Activated CD4-positive, alpha-beta T cell treated with anti-CD3 and anti-CD28 coated beads, Interleukin-2, amount 50 U/mL, for 48 hours (primary cell): ENCODE data around the gene TMPRSS7.

ENCODE experiments used
- DNase-seq, 2 experiments: peaks; one replicate each; pipeline ENCODE4 v3.0.0-alpha.2; 2020

The TMPRSS7 gene

DNA sequence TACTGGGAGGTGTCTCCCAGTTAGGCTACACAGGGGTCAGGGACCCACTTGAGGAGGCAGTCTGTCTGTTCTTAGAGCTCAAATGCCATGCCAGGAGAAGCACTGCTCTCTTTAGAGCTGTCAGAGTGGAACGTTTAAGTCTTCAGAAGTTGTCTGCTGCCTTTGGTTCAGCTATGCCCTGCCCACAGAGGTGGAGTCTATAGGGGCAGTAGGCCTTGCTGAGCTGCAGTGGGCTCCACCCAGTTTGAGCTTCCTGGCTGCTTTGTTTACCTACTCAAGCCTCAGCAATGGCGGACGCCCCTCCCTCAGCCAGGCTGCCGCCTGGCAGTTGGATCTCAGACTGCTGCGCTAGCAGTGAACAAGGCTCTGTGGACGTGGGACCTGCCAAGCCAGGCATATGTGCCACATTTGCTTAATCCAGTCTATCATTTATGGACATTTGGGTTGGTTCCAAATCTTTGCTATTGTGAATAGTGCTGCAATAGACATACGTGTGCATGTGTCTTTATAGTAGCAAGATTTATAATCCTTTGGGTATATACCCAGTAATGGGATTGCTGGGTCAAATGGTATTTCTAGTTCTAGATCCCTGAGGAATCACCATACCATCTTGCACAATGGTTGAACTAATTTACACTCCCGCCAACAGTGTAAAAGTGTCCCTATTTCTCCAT lies 38.0 kb downstream of the TMPRSS7 start:
- peak; percentile 59 to 72 for DNase-seq

DNA sequence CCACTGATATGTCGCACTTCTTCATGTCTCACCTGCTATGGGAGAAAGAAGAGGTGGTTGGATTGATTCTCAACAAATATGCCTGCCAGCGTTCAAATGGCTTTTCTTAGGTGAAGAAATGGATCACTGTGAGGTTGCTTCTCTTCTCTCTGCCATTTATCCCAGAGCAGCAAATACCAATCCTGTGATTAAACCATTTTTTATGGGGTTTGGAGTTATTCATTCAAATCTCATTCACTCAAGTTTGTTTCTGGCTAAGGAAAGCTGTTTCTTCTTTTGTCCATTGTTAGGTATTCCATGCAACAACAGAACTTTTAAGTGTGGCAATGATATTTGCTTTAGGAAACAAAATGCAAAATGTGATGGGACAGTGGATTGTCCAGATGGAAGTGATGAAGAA lies 39.5 kb downstream of the TMPRSS7 start:
- DNase-seq, result no peak

DNA sequence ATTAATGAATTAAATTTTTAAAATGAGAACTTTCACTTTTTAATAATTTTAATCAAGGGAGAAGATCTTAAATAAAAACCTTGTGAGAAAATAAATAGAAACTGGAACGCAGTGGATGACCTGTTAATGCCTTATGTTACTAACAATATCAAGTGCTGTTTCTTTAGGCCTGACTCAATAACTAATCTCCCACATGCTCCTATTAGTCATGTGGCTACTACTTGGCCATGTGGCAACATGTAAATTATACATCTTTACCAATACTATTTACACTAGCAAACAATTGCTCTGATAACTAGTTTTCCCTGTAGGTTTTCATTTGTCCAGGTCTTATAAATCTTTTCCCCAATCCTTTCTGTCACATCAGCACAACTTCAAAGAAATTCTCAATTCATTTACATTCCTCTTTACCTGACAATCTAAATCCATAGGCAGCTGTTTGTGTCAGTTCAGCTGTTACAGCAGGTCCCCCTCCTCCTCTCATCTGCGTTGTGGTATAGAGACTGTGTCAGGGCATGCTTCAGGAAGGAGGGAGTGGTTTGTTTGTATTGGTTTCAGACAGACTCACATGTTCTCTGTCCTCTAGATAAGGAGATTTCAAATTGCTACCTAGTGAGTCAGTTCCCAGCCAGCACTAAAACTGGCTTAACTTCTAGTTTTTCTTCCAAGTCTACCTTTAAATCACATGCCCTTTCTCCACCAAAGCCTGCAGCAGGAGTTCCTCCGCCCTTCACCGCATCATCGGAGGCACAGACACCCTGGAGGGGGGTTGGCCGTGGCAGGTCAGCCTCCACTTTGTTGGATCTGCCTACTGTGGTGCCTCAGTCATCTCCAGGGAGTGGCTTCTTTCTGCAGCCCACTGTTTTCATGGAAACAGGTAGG lies 40.3 kb downstream of the TMPRSS7 start:
- peak; percentile 18 to 19 for DNase-seq

DNA sequence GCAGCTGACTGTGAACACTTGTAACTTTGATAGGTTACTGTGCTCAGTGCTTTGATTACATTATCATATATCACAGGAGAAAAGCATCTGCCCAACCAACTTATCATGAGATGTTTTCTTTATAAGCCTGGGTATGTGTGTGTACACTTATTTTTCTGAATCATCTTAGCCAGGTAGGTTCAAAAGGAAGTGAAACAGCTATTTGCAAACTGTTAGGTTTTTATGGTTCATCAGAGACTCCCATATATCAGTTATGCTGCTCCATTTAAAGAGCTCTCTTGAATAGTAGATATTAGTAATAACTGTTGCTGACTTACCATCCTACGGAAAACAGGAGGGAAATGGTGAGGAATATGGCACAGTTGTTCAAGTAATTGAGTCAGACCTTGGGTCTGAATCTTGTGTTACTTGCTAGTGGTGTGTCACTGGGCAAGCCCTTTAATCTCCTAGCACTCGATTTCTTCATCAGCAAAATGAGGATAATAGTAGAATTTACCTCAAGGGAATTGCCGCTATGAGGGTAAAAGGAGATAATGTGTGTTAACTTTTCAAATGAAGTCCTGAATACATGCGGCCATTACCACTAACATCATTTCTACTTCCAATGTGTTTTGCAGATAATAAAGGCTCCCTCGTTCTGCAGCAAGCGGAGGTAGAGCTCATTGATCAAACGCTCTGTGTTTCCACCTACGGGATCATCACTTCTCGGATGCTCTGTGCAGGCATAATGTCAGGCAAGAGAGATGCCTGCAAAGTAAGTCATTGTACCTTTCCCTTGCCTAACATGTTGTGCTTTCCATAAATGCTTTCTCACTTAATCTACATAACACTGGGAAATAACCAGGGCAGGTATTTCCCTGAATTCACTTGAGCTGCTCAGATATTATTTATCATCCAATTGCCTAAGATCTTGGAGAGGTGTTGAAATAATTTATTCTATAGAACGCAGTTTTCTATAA lies 43.9 kb downstream of the TMPRSS7 start:
- no peak for DNase-seq

DNA sequence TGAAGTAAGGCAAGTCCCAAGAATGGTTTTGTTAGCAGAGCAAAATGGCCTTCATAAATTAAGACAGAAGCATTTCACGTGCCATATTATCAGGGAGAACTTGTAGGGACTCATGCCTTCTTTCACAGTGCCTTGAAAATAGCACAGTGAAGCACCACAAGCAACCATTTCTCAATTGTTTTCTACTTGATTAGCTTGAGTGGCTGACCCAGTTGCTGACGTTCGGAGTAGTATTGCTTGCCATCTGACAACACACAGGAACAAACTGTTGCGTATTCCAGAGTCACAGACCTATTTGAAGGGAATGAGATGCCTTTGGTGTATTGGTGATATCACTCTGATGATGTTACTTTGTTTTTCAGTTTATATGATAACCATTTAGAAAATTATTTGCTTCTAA lies 48.7 kb downstream of the TMPRSS7 start:
- no peak for DNase-seq

DNA sequence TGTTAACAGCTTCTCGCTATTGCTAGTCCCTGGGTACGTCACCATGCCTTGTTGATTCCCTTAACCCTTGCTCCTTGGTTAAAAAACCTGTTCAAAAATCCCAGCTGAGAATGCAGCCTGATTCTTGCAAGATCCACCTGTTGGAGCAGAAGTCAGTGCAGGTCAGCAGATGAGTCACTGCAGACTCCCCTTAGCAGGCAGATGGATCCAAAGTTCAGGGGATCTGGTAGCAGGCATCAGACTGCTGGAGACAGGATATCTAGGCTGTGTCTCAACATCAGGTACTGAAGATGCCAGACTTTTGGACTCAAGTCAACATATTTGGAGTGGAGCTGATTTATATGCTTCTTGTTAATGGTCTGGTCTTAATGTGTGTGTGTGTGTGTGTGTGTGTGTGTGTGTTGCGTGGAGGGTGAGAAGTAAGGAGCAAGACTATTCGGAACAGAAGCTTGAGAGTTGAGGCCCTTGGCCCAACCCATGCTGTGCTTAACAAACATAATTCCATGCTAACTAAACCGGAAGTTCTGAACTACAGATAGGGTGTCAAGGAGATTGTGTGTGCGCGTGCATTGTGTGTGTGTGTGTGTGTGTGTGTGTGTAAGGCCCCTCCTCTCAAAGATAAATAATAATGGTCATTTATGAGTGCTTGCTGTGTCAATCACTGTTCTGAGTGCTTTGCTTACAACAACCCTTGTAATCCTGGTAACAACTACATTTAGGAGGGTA lies 50.6 kb downstream of the TMPRSS7 start:
- no peak for DNase-seq

DNA sequence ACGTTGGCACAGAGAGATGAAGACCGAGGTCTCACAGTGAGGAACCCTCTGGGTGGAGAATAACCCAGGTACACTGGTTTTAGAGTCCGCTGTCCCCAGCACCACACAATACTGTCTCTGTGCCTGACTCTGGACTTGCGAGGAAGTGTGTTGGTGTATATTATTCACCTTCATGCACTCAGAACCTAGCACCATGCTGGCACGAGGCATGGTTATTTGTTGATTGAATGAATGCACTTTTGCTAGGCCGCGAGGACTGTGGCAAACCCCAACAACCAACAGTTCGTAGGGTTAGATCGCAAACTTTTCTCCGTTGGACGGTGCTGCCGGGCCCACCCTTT lies 51.2 kb downstream of the TMPRSS7 start:
- DNase-seq, result no peak

DNA sequence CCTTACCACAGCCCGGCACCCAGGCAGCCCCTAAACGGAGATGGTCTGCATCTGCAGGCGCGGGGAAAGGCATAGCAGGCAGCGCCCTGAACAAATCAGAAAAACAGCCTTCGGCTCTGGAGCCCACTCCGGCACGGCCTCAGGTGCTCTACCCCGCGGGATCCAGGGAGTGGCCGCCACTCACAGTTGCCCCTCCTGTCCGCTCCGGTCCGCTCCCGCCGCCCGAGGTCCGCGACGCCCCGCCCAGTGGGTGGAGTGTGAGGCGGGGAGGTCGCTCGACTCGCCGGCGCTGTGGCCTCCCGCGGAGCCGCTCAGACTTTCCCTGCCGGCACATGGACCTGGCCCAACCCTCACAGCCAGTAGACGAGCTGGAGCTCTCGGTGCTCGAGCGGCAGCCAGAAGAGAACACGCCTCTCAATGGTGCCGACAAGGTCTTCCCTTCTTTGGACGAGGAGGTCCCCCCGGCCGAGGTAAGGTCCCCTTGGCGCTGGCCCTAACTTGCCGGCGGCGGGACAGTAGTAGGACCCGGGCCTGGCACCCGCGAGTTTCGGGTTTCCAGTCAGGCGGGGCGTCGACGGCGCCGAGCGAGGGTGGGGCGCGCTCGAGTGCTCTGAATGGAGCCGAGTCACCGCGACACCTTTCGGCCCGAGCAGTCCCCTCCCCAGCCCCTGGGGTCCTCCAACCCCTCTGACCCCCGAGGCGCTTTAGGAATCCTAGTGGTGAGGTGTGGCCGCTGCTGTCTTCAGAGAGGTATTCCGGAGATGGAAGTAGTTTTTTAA lies 51.7 kb downstream of the TMPRSS7 start, which contains the start of gene C3orf52:
Gene C3orf52 (plus strand): TSS at position 314 of the 779 bp plus-strand sequence. CDS start 19 bp downstream, at position 333.
- peak; percentile 68 to 76 for DNase-seq

DNA sequence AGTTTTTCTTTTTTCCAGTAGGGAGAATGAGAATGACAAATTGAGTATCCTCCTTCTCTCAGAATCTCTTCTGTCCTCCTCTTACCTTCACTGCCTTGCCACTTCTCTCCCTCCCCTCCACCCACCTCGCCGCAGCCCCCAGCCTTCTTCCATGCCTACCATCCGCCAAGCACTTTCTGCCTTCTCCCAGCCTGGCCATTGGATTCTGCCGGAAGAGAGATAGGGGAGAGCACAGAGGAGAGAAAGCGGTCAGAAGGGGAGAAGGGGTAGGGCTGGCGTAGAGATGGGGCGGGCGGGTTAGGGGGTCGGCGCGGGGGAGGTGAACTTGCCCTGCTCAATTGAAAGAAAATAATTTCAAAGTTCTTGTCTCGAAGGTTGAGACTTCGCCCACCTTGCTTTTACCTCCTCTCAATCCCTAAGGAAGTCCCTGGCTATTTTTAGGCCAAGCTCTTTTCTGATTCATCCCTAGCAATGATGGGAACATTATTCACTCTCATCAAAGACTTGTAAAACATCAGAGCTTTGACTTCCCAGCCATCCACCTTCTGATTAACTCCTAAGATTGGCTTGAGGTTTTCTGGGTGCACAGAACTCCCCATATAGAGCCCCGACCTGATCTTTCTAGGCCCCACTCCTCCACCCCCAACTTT lies 52.5 kb downstream of the TMPRSS7 start:
- no peak for DNase-seq

DNA sequence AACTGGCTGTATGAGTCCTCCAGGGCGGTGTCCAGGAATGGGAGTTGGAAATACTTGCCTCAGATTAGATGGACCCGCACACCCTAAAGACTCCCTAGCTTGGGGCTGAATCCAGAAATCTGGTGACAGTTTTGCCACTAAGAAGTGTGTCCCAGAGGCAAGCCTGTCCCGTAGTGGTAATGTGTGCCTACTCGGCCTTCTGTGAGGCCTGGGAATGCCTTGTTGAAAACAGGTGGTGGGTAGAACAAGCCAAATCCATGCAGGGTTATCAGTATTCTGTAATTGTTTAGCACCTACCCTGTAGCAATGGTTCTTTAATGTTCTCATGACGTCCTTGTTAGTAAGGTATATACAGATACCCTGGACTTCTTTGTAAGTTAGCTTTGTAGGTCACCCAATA lies 53.2 kb downstream of the TMPRSS7 start:
- no peak for DNase-seq

DNA sequence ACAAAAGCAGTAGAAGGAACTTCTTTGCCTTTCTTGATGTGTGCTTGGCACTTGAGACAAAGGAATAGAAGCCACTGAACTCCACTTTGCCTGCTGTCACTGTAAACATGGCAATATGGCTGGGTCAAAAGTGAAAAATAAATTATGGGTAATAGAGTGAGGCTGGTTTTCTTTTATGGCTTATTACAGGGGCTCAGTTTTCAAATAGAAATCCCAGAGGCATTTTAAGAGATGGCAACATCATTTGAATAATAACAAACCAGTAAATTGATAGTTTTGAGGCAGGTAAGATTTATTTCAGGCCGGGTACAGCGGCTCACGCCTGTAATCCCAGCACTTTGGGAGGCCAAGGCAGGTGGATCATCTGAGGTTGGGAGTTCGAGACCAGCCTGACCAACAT lies 54.4 kb downstream of the TMPRSS7 start:
- DNase-seq, result no peak

DNA sequence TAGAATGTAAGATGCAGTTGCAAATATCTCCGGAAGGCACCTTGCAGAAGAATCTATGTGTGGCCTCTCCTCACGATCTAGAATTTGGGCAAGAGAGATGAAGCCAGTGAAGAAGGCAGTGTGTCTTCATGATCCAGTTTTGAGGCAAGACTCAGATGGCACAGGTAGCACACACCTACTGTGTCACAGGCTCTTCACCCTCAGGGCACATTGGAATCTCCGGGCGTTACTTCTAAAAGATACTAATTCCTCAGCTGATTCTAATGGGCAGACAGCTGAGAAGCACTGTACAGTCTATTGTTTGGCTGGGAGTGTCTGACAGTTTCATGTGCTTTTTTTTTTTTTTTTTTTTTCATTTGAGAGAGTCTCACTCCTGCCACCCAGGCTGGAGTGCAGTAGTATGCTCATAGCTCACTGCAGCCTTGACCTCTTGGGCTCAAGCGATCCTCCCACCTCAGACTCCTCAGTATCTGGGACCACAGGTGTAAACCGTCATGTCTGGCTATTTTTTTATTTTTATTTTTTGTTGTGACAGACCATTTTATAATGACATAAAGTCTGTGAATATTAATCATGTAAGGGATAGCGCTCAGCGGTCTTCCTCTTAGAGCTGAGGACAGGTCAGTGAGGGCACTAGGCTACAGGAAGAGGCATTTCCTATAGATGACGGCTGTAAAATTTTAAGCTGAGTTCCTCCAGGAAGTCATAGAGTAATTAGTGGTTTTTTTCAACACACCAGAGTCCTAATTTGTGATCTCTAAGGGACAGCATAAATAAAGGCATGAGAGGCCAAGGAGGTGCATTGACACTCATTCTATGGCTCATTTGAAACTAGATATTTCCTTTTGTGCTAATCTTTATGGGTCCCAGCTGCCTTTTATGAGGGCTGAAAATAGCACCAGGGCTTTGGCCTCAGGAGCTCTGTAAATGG lies 55.7 kb downstream of the TMPRSS7 start:
- DNase-seq, result no peak

DNA sequence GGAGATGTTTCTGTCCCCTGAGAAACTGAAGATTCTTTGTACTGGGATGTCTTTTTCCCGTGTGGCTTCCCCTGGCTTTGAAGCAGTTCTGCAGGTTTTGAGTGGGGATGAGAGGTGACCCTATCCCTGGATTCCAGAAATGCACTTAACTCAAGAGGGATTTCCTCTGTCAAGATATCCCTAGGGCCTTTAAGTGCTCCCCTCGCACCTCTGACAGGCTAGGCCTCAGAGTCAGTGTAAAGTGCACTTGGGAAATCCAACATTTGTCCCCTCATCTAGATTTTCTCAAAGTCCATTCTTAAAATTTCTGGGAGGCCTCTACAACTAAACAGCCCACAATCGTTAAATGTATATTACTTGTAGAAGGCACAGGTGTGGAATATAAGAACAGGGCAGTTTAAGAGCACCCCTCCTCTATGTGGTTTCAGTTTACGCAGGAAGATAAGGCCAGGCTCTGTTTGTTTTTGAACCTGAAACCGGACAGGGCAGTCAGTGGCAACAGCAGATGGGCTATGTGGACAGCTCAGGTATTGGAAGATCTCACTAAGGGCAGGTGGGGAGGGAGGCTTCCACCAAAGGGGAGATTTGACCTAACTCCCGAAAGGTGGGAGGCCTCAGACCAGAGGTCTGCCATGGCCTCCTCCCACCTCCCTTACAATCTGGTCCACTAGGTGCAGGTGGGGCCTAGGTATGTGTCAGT lies 56.5 kb downstream of the TMPRSS7 start:
- no peak for DNase-seq

DNA sequence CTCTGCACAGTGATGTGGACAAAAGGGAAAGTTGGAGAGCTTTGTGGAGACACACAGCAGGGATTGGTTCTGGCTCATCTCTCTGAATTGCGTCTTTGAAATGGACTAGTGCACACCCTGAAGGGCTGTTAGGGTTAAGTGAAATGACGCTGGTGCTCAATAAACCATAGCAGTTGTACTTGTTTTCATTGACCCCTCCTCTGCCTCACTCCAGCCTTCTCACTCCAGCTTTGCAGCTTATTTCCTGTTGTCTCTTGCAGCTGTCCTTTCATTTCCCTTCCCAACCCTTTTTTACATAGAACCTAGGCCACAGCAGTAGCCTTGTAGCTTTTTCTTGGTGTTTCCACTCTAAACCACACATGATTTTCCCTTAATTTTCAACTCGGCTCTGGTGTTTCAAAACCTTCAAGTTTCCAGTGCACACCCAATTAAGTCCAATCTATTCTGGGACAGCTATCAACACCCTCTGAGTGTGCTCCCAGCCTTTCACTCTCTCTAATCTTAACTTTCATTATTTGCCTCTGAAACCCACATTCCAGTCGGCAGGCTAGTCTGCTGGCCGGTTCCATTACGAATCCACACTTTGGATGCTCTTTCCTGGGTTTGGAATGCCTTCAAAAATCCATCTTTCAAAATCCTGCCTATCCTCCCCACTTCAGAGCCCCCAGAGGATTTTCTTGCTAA lies 58.1 kb downstream of the TMPRSS7 start:
- no peak for DNase-seq

DNA sequence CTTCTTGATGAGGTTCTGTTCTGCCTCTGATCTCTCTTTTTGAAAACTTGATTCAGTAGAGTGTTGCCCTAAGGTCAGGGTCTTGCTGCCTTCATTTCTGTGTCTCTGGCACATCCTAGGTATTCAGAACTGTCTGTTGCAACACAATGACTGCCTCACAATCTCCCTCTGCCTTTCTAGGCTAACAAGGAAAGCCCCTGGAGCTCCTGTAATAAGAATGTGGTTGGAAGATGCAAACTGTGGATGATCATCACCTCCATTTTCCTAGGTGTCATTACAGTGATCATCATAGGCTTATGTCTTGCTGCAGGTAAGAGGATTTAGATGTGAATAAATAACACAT lies 58.6 kb downstream of the TMPRSS7 start:
- no peak for DNase-seq

DNA sequence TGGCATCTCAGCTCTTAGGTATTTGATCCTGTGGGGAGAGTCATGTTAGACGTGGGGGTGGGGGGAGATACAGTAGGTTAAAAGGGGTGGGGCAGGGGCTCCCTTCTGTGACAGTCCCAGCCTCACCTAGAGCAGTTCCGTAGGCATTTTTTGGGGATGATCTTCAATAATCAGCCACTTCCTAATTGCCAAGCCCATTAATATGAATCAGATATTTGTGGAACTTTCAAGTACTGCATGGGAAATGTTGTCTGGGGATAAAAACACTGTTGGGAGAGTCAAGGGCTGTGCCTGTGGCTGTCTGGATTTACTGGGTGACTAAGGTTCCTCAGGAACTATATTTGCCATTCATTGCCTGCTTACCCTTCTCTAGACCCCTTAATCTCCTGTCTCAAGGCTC lies 61.2 kb downstream of the TMPRSS7 start:
- no peak for DNase-seq

DNA sequence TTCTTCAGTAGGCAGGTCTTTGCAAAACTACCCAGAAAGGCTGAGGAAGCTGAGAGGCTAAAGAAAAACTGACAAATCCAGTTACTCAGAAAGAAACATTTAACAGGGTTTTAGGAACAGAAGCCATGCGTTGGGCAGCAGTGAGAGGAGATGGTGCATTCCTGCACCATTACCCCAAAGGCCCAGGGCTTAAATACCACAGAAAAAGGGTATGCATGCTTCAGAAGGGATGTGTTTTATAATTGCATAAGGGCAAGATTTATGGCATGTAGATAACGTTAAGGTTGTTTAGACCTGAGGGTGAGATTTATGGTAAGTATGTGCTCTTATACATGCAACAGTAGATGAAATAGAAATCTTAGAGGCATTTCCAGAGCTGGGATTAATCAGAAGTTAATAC lies 61.6 kb downstream of the TMPRSS7 start:
- DNase-seq, result no peak

DNA sequence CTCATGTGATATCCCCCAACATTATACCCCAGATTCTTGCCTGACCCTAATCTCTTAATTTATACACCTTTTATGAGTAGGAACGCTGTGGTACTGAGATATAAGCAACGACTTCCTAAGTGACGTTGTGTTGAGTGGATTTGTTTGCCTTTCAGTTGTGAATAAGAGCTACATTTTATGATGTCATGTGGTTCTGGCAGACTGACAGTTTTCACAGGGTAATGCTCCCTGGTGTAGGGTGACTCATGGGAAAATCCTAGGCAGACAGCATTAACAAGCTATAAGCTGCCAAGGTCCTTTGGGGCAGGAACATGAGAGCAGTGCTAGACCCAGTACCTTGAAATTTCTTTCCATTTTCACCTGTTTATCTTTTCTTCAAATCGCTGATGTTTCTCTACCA lies 62.8 kb downstream of the TMPRSS7 start:
- DNase-seq, result peak in 1 of 2 experiments; percentile 30

DNA sequence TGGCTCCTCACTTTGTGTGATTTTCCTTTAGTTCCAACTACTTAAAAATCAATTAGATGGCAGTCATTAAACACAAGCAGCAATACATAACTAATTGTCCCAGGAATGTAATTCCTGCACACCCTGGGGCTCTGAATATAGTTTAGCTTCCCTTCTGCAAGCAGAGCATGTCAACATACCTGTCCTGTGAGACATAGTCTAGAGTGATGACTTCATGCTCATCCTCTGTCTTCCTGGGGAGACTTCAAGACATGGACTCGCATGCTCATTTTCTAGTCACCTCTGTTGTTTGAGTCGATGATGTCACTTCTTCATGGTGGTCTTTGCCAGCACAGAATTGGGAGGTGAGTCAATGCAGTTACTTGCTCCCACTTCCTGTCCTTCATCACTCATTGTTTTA lies 67.4 kb downstream of the TMPRSS7 start:
- no peak for DNase-seq
